Superior temporal gyrus (tissue), 1 donor: ENCODE measurements around the gene CFAP97D2.
"Not testable (repeated sequence)": the region's sequence is repeated elsewhere in the genome, so short reads cannot be mapped to it uniquely, and the experiment has no call there.

Experiments used
- DNase-seq: peaks from one replicate; pipeline ENCODE4 v3.0.0-alpha.2; 2016; ENCODE audit errors: extremely low spot score

The CFAP97D2 gene

GRCh38 chr13:114234645-114235421 lies 55.8 kb downstream of the CFAP97D2 start, which contains the start of gene CDC16:
CDC16 (plus strand) TSS chr13:114234897; CDS start chr13:114235085, 188 bp downstream.
- DNase-seq: peak; percentile 92

DNA sequence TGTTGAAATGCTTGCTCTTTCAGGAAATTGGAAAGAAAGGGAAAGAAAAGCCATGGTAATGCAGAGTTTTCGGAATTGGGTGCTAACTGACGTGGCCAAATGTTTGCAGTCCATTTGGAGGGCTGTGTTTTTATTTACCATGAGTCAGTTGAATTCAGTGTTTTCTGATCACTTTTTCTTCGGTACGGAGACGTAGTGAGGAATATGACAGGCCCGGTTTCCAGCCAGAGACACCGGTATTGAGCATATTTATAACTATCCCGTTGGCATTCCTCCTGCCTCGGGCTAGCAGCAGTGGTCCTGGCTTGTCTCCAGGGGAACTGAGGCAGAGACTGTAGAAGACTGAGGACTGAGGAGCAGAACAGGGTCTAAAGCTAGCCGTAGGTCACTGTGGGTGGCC lies 56.6 kb downstream of the CFAP97D2 start:
- no peak for DNase-seq

- DNase-seq: no peak
Observed at GRCh38 chr13:114236227-114236626, 57.2 kb downstream of the CFAP97D2 start.

- DNase-seq: no peak
Observed at GRCh38 chr13:114237415-114238112, 58.5 kb downstream of the CFAP97D2 start.

DNA sequence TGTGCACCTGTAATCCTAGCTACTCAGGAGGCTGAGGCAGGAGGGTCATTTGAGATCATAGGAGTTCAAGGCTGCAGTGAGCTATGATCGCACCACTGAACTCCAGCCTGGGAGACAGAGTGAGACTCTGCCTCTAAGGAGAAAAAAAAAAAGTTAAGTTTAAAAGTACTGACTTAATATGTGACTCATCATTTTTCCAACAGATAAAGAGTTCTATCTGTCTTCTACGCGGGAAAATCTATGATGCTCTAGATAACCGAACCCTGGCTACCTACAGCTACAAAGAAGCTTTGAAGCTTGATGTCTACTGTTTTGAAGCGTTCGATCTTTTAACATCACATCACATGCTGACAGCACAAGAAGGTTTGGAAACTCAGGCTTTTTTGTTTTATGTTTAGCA lies 62.9 kb downstream of the CFAP97D2 start:
- DNase-seq: no peak

DNA sequence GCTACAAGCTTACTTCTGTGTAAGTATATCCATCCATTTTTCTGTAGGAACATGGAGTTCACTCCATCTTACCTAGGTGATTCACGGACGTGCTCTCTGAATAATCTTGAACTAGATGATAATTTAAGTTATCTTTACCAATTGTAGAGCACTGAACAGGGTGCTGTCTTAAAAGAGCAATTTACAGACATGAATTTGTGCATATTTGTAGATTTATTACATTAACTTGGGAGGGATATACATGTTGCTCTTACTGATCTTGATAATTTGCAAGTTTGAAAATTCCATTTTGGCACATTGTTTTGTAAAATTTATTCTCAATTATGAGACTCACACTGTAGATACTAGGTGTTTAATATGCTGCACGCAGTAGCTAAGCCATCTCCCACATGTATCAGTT lies 64.9 kb downstream of the CFAP97D2 start:
- DNase-seq: no peak

DNA sequence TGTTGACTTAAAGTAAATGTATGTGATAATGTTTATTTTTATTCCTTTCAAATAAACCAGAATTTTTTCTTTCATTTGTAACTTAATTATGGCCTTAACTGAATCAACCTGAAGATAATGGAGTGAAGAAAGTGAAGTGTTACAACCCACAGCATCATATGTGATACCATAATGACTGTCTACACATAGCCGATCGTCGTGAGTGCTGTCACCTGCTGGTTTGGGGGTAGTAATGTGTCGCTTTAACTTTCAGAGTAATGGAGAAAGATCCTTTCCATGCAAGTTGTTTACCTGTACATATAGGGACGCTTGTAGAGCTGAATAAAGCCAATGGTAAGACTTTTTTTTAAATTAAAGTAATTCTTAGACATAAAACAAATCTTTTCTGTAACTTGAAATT lies 65.6 kb downstream of the CFAP97D2 start:
- DNase-seq: no peak

- no peak for DNase-seq
Observed at GRCh38 chr13:114248011-114248410, 69.0 kb downstream of the CFAP97D2 start.

GRCh38 chr13:114249077-114249476 lies 70.0 kb downstream of the CFAP97D2 start:
- DNase-seq: no peak

DNA sequence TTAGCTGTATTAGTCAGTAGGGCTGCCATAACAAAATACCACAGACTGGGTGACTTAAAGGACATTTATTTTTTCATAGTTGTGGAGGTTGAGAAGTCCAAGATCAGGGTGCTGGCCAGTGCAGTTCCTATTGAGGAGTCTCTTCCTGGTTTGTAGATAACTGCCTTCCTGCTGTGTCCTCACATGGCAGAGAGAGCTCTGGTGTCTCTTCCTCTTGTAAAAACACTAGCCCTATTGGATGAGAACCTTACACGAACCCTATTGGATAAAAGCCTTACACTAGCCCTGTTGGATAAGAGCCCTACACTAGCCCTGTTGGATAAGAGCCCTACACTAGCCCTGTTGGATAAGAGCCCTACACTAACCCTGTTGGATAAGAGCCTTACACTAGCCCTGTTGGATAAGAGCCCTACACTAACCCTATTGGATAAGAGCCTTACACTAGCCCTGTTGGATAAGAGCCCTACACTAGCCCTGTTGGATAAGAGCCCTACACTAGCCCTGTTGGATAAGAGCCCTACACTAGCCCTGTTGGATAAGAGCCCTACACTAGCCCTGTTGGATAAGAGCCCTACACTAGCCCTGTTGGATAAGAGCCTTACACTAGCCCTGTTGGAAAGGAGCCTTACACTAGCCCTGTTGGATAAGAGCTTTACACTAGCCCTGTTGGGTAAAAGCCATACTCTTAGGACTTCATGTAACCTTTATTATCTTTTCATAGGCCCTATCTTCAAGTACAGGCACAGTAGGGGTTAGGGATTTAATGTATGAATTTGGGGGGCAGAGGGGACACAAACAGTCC lies 72.8 kb downstream of the CFAP97D2 start:
- DNase-seq: not testable (repeated sequence)

DNA sequence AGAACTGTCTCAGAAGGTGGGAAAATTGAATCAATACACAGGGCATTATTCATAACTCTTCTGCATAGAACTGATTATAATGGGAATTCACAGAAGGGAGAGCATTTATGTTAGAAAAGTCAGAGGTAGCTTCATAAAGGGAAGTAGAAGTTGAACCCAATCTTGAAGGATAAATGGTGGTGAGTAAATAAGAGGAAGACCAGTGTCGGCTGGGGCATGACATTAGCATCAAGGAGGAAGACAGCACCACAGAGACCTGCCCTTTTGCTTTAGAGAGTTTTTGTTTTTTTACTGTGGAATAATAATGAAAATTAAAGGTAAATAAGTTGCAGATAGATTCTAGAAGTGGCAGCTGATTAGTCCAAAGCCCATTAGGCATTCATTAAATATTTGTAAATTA lies 77.5 kb downstream of the CFAP97D2 start:
- no peak for DNase-seq

GRCh38 chr13:114257014-114257413 lies 78.0 kb downstream of the CFAP97D2 start:
- DNase-seq: no peak

DNA sequence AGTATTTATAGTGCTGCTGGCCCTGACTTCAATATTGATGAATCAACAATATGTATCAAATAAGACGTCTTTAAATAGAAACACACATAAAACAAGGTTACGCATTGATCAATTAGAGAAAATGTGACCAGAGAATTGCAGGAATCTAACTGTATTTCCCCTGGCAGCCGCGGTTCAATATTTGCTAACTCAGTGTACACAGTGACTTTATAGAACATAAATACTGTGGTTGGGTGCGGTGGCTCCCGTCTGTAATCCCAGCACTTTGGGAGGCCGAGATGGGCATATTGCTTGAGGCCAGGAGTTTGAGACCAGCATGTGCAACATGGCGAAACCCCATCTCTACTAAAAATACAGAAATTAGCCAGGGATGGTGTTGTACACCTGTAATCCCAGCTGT lies 79.5 kb downstream of the CFAP97D2 start:
- DNase-seq: no peak

GRCh38 chr13:114259374-114259773 lies 80.3 kb downstream of the CFAP97D2 start:
- no peak for DNase-seq

- no peak for DNase-seq
Observed at GRCh38 chr13:114259974-114260373, 80.9 kb downstream of the CFAP97D2 start.

GRCh38 chr13:114260814-114261213 lies 81.8 kb downstream of the CFAP97D2 start:
- no peak for DNase-seq

GRCh38 chr13:114261328-114261965 lies 82.4 kb downstream of the CFAP97D2 start:
- no peak for DNase-seq

GRCh38 chr13:114263578-114263977 lies 84.5 kb downstream of the CFAP97D2 start:
- DNase-seq: no peak

DNA sequence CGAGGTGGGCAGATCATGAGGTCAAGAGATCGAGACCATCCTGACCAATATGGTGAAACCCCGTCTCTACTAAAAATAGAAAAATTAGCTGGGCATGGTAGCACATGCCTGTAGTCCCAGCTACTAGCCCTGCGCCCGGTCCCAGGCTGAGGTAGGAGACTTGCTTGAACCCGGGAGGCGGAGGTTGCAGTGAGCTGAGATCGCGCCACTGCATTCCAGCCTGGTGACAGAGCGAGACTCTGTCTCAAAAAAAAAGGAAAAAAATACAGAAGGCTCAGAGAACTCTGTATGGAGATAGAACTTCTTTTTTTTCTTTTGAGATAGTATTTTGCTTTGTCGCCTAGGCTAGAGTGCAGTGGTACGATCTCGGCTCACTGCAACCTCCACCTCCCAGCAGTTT lies 85.3 kb downstream of the CFAP97D2 start:
- not testable (repeated sequence) for DNase-seq

DNA sequence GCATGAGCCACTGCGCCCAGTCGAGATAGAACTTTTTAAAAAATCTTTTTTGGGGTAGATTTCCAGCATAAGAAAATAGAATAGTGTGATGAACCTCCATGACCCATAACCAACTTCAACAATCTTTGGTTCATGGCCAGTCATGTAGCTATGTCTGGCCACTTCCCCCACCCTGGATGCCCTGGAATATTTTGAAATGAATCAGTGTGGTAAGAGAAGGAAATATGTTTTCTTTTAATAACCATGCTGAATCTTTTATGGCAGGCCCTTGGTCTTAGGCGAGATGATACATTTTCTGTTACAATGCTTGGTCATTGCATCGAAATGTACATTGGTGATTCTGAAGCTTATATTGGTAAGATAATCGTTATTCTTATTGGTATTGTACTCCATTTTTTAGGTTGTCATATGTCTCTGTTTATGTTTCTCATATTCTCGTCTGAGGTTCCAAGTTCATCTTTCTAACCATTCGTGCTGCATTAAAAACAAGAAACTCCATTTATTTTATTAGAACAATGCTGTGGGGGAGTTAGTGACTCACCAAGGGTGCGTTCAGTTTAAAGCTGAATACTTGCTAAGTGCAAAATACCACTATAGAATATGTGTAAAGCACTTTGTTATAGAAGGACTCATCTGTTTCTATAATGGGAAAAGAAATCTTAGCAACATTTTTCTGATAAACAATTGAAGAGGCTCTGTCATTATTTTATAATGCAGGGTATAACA lies 86.0 kb downstream of the CFAP97D2 start:
- DNase-seq: no peak

DNA sequence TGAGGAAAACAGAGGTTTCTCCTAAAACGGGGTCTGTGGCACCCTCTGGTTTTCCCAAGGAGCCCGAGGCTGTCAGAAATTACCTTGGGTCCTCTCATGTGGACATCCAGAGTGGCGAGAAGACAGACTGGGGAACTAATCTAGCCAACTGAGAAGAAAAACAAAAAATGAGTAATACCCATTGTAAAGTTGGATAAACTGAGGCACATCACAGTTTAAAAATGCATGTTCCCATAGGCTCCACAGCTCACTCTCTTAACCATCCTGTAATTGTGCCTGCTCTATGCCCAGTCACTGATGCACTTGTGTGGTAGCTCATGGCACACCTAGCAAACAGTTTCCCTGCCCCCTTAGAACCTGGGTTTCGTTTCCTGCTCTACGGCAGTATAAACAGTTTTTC lies 87.2 kb downstream of the CFAP97D2 start:
- no peak for DNase-seq
